Measurements from ENCODE around the gene LCE3E. TPM values are rescaled to one million over a fixed set of nuclear protein-coding genes. Genes with fewer than 3 reads are reported as not detected.

The LCE3E gene
- total and polyA plus RNA-seq, 2 donors (not counting 1 experiment from before 2014, with no cell fraction given): not detected

DNA sequence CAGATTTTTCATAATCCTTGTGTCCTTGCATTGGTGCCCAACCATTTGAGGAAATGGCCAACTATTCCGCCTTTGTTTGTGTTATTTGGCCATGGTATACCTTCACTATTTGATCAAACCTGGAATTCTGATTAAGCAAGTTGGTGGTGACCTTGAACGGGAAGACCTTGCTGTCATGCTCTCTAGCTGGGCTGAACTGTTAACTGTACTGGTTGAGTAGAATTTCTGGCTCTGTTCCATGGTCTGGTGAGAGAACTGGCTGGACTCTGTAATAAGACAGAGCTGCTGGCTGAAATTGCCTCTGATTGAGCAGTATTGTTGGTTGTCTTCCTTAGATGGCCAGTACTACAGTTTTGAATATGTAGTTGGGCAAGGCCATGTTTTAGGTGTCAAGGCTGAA is 30.4 kb upstream of the LCE3E start:
- TF ChIP-seq, protein P1, sequence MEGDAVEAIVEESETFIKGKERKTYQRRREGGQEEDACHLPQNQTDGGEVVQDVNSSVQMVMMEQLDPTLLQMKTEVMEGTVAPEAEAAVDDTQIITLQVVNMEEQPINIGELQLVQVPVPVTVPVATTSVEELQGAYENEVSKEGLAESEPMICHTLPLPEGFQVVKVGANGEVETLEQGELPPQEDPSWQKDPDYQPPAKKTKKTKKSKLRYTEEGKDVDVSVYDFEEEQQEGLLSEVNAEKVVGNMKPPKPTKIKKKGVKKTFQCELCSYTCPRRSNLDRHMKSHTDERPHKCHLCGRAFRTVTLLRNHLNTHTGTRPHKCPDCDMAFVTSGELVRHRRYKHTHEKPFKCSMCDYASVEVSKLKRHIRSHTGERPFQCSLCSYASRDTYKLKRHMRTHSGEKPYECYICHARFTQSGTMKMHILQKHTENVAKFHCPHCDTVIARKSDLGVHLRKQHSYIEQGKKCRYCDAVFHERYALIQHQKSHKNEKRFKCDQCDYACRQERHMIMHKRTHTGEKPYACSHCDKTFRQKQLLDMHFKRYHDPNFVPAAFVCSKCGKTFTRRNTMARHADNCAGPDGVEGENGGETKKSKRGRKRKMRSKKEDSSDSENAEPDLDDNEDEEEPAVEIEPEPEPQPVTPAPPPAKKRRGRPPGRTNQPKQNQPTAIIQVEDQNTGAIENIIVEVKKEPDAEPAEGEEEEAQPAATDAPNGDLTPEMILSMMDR (conservative IDR thresholded peaks at IDR 0.05 in 1 of 2, IDR thresholded peaks at IDR 0.05 in 1 of 2; ENCODE audit: low read depth in 1 of 2, low read length in 2 of 2): no peak
- TF ChIP-seq EZH2 (IDR thresholded peaks at IDR 0.05; ENCODE audit: low read length, missing control alignments): no peak
- no peak for DNase-seq (ENCODE audit: low read depth in 2 of 2)

DNA sequence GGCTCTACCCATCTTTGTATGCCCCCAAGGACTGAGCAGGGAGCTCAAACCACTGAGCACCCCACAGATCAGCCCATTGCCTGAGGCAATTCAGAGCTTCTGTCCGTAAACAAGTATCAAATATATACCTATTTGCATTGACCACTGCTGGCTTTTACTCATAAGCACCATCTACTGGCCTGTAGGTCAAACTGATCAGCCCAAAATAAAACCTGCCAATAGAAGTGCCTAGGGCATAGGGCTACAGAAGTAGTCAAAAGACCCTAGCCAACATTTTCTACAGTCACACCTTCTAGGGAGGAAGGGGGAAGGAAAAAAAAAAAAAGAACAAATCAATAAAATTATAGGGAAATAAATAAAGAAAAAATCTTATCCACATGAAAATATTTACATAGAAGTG is 19.0 kb upstream of the LCE3E start:
- no peaks in the 10 kb centered on the region for H3K79me2 ChIP-seq (ENCODE audit: control insufficient read depth, insufficient read depth, low read length)
- no peak overlapping the region for H3K27ac ChIP-seq (ENCODE audit: insufficient read depth, low read length)
- H3K9ac ChIP-seq (ENCODE audit: insufficient read depth, low read length): no peak overlapping the region
- no peaks in the 10 kb centered on the region for H4K20me1 ChIP-seq (ENCODE audit: control insufficient read depth, extremely low read depth, insufficient read depth, low read length)
- H3K9me3 ChIP-seq (ENCODE audit: control insufficient read depth, insufficient read depth, low read depth, low read length): no peaks in the 10 kb centered on the region
- H3K27me3 ChIP-seq (ENCODE audit: control insufficient read depth, insufficient read depth, low read length): no peaks in the 10 kb centered on the region
- H3K4me1 ChIP-seq (ENCODE audit: control insufficient read depth, extremely low read depth, insufficient read depth, low read length): no peaks in the 10 kb centered on the region
- no peak overlapping the region for H2AFZ ChIP-seq (ENCODE audit: low read length)
- H3K36me3 ChIP-seq (ENCODE audit: control insufficient read depth, insufficient read depth, low read length): no peaks in the 10 kb centered on the region
- H3K4me2 ChIP-seq (ENCODE audit: extremely low read depth, insufficient read depth, low read length): no peak overlapping the region
- H3K4me3 ChIP-seq (replicated peaks in 1 of 4; ENCODE audit: control extremely low read depth in 1 of 4, insufficient read depth in 1 of 4, low read depth in 3 of 4, low read length in 4 of 4): no peak overlapping the region
- no peak for TF ChIP-seq EZH2 (IDR thresholded peaks at IDR 0.05; ENCODE audit: low read length, missing control alignments)
- TF ChIP-seq, protein P1 (conservative IDR thresholded peaks at IDR 0.05 in 1 of 2, IDR thresholded peaks at IDR 0.05 in 1 of 2; ENCODE audit: low read depth in 1 of 2, low read length in 2 of 2): no peak
- DNase-seq (ENCODE audit: low read depth in 2 of 2): no peak

More for the DNA sequence above, 30.4 kb upstream of the LCE3E start:
- no peaks in the 10 kb centered on the region for H3K36me3 ChIP-seq (ENCODE audit: control insufficient read depth, insufficient read depth, low read length)
- no peaks in the 10 kb centered on the region for H3K4me1 ChIP-seq (ENCODE audit: control insufficient read depth, extremely low read depth, insufficient read depth, low read length)
- H2AFZ ChIP-seq (ENCODE audit: low read length): no peak overlapping the region
- H3K4me2 ChIP-seq (ENCODE audit: extremely low read depth, insufficient read depth, low read length): no peak overlapping the region
- no peaks in the 10 kb centered on the region for H3K79me2 ChIP-seq (ENCODE audit: control insufficient read depth, insufficient read depth, low read length)
- H3K9ac ChIP-seq (ENCODE audit: insufficient read depth, low read length): no peak overlapping the region
- H3K9me3 ChIP-seq (ENCODE audit: control insufficient read depth, insufficient read depth, low read depth, low read length): no peaks in the 10 kb centered on the region
- H3K4me3 ChIP-seq (replicated peaks in 1 of 4; ENCODE audit: control extremely low read depth in 1 of 4, insufficient read depth in 1 of 4, low read depth in 3 of 4, low read length in 4 of 4): no peak overlapping the region
- no peaks in the 10 kb centered on the region for H3K27me3 ChIP-seq (ENCODE audit: control insufficient read depth, insufficient read depth, low read length)
- H3K27ac ChIP-seq (ENCODE audit: insufficient read depth, low read length): no peak overlapping the region
- no peaks in the 10 kb centered on the region for H4K20me1 ChIP-seq (ENCODE audit: control insufficient read depth, extremely low read depth, insufficient read depth, low read length)

- no peak for TF ChIP-seq EZH2 (IDR thresholded peaks at IDR 0.05; ENCODE audit: low read length, missing control alignments)
- TF ChIP-seq, protein P1 (conservative IDR thresholded peaks at IDR 0.05 in 1 of 2, IDR thresholded peaks at IDR 0.05 in 1 of 2; ENCODE audit: low read depth in 1 of 2, low read length in 2 of 2): no peak
Measured at GRCh38 chr1:152582647-152583046, 16.1 kb upstream of the LCE3E start.

More at GRCh38 chr1:152582647-152583046, 16.1 kb upstream of the LCE3E start:
- DNase-seq (ENCODE audit: low read depth in 2 of 2): no peak
- H4K20me1 ChIP-seq (ENCODE audit: control insufficient read depth, extremely low read depth, insufficient read depth, low read length): no peaks in the 10 kb centered on the region
- no peak overlapping the region for H3K4me3 ChIP-seq (replicated peaks in 1 of 4; ENCODE audit: control extremely low read depth in 1 of 4, insufficient read depth in 1 of 4, low read depth in 3 of 4, low read length in 4 of 4)
- H3K9ac ChIP-seq (ENCODE audit: insufficient read depth, low read length): no peak overlapping the region
- no peak overlapping the region for H3K27ac ChIP-seq (ENCODE audit: insufficient read depth, low read length)
- H2AFZ ChIP-seq (ENCODE audit: low read length): no peak overlapping the region
- H3K79me2 ChIP-seq (ENCODE audit: control insufficient read depth, insufficient read depth, low read length): no peaks in the 10 kb centered on the region
- no peaks in the 10 kb centered on the region for H3K27me3 ChIP-seq (ENCODE audit: control insufficient read depth, insufficient read depth, low read length)
- no peaks in the 10 kb centered on the region for H3K36me3 ChIP-seq (ENCODE audit: control insufficient read depth, insufficient read depth, low read length)
- no peaks in the 10 kb centered on the region for H3K9me3 ChIP-seq (ENCODE audit: control insufficient read depth, insufficient read depth, low read depth, low read length)
- H3K4me2 ChIP-seq (ENCODE audit: extremely low read depth, insufficient read depth, low read length): no peak overlapping the region
- H3K4me1 ChIP-seq (ENCODE audit: control insufficient read depth, extremely low read depth, insufficient read depth, low read length): no peaks in the 10 kb centered on the region
